ENCODE results near the gene SIRT6. TPM values are rescaled to one million over a fixed set of nuclear protein-coding genes. Genes with fewer than 3 reads are reported as not detected.
A peak's percentile ranks its signal among the peaks of the same experiment; 100 is the strongest.

The SIRT6 gene
- total RNA-seq, 1 experiment from 2014 or later = 28.1 TPM

DNA sequence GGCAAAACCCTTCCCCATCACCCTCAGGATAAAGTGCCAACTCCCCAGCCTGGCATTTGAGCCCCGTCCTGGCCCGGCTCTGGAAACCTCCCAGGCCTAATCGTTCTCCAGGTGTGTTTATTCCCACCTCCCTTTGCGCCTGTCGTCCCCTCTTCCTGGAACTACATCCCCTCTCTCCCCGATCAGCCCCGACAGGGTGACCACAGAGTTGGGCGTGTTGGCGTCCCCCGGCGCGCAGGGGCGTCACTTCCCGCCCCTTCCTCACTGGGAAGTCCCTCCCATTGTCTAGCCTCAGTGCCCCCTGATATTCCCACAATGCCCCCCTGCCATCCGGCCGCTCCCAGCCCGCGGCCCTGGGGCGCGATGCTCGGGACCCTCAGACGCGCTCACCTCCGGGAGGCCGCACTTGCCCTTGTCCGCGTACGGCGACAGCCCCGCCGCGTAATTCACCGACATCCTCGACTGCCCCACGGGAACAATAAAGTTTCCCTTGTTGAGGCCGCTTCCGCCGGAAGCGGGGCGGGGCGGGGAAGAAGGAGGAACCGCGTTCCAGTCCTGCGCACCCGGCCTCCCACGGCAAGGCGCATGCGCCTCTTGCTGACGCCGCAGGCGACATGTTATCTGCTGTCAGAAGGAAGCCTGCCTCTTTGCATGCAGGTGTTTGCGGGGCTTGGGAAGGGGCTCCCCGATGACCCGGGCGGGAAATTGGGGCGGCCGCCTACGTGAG lies at the start of gene SIRT6, which contains the start of gene ANKRD24 (continued):
- TF ChIP-seq, protein P1, sequence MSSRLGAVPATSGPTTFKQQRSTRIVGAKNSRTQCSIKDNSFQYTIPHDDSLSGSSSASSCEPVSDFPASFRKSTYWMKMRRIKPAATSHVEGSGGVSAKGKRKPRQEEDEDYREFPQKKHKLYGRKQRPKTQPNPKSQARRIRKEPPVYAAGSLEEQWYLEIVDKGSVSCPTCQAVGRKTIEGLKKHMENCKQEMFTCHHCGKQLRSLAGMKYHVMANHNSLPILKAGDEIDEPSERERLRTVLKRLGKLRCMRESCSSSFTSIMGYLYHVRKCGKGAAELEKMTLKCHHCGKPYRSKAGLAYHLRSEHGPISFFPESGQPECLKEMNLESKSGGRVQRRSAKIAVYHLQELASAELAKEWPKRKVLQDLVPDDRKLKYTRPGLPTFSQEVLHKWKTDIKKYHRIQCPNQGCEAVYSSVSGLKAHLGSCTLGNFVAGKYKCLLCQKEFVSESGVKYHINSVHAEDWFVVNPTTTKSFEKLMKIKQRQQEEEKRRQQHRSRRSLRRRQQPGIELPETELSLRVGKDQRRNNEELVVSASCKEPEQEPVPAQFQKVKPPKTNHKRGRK (CRISPR knock-in tag; IDR thresholded peaks at IDR 0.05; ENCODE audit: borderline replicate concordance) = 0 out of 2 replicates have a peak, but pooled peaks have one; percentile 23
- TF ChIP-seq ZNF263 (CRISPR knock-in tag; IDR thresholded peaks at IDR 0.05; ENCODE audit: low read depth) = no peak
- no peak for TF ChIP-seq GRHL2 (CRISPR knock-in tag; IDR thresholded peaks at IDR 0.05; ENCODE audit: insufficient replicate concordance, severe bottlenecking)
- TF ChIP-seq, protein P2, sequence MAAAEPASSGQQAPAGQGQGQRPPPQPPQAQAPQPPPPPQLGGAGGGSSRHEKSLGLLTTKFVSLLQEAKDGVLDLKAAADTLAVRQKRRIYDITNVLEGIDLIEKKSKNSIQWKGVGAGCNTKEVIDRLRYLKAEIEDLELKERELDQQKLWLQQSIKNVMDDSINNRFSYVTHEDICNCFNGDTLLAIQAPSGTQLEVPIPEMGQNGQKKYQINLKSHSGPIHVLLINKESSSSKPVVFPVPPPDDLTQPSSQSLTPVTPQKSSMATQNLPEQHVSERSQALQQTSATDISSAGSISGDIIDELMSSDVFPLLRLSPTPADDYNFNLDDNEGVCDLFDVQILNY (CRISPR knock-in tag; IDR thresholded peaks at IDR 0.05) = peak; percentile 19; the same call in 1 of the 2 replicates
- TF ChIP-seq, protein P3, sequence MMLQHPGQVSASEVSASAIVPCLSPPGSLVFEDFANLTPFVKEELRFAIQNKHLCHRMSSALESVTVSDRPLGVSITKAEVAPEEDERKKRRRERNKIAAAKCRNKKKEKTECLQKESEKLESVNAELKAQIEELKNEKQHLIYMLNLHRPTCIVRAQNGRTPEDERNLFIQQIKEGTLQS (CRISPR knock-in tag; conservative IDR thresholded peaks at IDR 0.05) = no peak
- no peak for TF ChIP-seq CREB1 (CRISPR knock-in tag; IDR thresholded peaks at IDR 0.05)
- TF ChIP-seq, protein P4, sequence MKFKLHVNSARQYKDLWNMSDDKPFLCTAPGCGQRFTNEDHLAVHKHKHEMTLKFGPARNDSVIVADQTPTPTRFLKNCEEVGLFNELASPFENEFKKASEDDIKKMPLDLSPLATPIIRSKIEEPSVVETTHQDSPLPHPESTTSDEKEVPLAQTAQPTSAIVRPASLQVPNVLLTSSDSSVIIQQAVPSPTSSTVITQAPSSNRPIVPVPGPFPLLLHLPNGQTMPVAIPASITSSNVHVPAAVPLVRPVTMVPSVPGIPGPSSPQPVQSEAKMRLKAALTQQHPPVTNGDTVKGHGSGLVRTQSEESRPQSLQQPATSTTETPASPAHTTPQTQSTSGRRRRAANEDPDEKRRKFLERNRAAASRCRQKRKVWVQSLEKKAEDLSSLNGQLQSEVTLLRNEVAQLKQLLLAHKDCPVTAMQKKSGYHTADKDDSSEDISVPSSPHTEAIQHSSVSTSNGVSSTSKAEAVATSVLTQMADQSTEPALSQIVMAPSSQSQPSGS (CRISPR knock-in tag; IDR thresholded peaks at IDR 0.05; ENCODE audit: borderline replicate concordance, low read depth) = no peak
- no peak for TF ChIP-seq JAZF1 (CRISPR knock-in tag; IDR thresholded peaks at IDR 0.05)
- TF ChIP-seq CREM (CRISPR knock-in tag; IDR thresholded peaks at IDR 0.05) = peak; percentile 38; the same call in 1 of the 2 replicates
- TF ChIP-seq NR3C1 (CRISPR knock-in tag; conservative IDR thresholded peaks at IDR 0.05; ENCODE audit: low read depth) = no peak
- peak; percentile 82; the same call in 1 of the 2 replicates for TF ChIP-seq MYBL2 (CRISPR knock-in tag; IDR thresholded peaks at IDR 0.05)
- TF ChIP-seq CBFB (CRISPR knock-in tag; IDR thresholded peaks at IDR 0.05; ENCODE audit: low read depth) = no peak
- TF ChIP-seq NFYB (CRISPR knock-in tag; conservative IDR thresholded peaks at IDR 0.05; ENCODE audit: low read depth) = no peak
- 0 out of 2 replicates have a peak, but pooled peaks have one; percentile 54 for TF ChIP-seq RELA (CRISPR knock-in tag; IDR thresholded peaks at IDR 0.05; ENCODE audit: borderline replicate concordance)
- TF ChIP-seq SMAD3 (CRISPR knock-in tag; IDR thresholded peaks at IDR 0.05; ENCODE audit: borderline replicate concordance) = no peak
- TF ChIP-seq, protein P5, sequence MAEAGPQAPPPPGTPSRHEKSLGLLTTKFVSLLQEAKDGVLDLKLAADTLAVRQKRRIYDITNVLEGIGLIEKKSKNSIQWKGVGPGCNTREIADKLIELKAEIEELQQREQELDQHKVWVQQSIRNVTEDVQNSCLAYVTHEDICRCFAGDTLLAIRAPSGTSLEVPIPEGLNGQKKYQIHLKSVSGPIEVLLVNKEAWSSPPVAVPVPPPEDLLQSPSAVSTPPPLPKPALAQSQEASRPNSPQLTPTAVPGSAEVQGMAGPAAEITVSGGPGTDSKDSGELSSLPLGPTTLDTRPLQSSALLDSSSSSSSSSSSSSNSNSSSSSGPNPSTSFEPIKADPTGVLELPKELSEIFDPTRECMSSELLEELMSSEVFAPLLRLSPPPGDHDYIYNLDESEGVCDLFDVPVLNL (CRISPR knock-in tag; IDR thresholded peaks at IDR 0.05; ENCODE audit: borderline replicate concordance, low read depth) = 0 out of 2 replicates have a peak, but pooled peaks have one; percentile 15
- TF ChIP-seq ZNF416 (CRISPR knock-in tag; IDR thresholded peaks at IDR 0.05) = no peak
- no peak for TF ChIP-seq HMGA2 (CRISPR knock-in tag; IDR thresholded peaks at IDR 0.05)
- TF ChIP-seq, protein P6, sequence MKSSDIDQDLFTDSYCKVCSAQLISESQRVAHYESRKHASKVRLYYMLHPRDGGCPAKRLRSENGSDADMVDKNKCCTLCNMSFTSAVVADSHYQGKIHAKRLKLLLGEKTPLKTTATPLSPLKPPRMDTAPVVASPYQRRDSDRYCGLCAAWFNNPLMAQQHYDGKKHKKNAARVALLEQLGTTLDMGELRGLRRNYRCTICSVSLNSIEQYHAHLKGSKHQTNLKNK (CRISPR knock-in tag; IDR thresholded peaks at IDR 0.05) = no peak
- TF ChIP-seq, protein P7, sequence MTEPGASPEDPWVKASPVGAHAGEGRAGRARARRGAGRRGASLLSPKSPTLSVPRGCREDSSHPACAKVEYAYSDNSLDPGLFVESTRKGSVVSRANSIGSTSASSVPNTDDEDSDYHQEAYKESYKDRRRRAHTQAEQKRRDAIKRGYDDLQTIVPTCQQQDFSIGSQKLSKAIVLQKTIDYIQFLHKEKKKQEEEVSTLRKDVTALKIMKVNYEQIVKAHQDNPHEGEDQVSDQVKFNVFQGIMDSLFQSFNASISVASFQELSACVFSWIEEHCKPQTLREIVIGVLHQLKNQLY (CRISPR knock-in tag; IDR thresholded peaks at IDR 0.05) = no peak
- TF ChIP-seq, protein P8, sequence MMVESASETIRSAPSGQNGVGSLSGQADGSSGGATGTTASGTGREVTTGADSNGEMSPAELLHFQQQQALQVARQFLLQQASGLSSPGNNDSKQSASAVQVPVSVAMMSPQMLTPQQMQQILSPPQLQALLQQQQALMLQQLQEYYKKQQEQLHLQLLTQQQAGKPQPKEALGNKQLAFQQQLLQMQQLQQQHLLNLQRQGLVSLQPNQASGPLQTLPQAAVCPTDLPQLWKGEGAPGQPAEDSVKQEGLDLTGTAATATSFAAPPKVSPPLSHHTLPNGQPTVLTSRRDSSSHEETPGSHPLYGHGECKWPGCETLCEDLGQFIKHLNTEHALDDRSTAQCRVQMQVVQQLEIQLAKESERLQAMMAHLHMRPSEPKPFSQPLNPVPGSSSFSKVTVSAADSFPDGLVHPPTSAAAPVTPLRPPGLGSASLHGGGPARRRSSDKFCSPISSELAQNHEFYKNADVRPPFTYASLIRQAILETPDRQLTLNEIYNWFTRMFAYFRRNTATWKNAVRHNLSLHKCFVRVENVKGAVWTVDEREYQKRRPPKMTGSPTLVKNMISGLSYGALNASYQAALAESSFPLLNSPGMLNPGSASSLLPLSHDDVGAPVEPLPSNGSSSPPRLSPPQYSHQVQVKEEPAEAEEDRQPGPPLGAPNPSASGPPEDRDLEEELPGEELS (CRISPR knock-in tag; IDR thresholded peaks at IDR 0.05) = no peak
- peak; percentile 91; the same call in 1 of the 2 replicates for TF ChIP-seq KAT7 (CRISPR knock-in tag; IDR thresholded peaks at IDR 0.05; ENCODE audit: borderline replicate concordance)
- TF ChIP-seq, protein P9, sequence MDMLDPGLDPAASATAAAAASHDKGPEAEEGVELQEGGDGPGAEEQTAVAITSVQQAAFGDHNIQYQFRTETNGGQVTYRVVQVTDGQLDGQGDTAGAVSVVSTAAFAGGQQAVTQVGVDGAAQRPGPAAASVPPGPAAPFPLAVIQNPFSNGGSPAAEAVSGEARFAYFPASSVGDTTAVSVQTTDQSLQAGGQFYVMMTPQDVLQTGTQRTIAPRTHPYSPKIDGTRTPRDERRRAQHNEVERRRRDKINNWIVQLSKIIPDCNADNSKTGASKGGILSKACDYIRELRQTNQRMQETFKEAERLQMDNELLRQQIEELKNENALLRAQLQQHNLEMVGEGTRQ (CRISPR knock-in tag; IDR thresholded peaks at IDR 0.05) = peak; percentile 51; the same call in 1 of the 2 replicates
- TF ChIP-seq TP53 (CRISPR knock-in tag; IDR thresholded peaks at IDR 0.05) = no peak
- TF ChIP-seq EMX1 (CRISPR knock-in tag; IDR thresholded peaks at IDR 0.05) = no peak
- TF ChIP-seq ELF4 (CRISPR knock-in tag; IDR thresholded peaks at IDR 0.05; ENCODE audit: low read depth) = no peak
- TF ChIP-seq NFATC4 (CRISPR knock-in tag; IDR thresholded peaks at IDR 0.05) = no peak
- TF ChIP-seq ETV6 (CRISPR knock-in tag; IDR thresholded peaks at IDR 0.05) = peak; percentile 94; the same call in 1 of the 2 replicates
- no peak for TF ChIP-seq ZNF396 (CRISPR knock-in tag; IDR thresholded peaks at IDR 0.05; ENCODE audit: borderline replicate concordance)

All from WTC11 (cell line).